HG03159 (cell line): ENCODE measurements around the gene NRROS.
"Not testable (repeated sequence)": the region's sequence is repeated elsewhere in the genome, so short reads cannot be mapped to it uniquely, and the experiment has no call there.

ENCODE experiments used
- ATAC-seq: cut with Tn5 transposase; IDR thresholded peaks from one replicate; pipeline ENCODE4 v1.9.1; 2021; ENCODE audit warnings: mild to moderate bottlenecking, moderate library complexity; ENCODE audit not compliant: unreplicated experiment

Gene NRROS

GRCh38 chr3:196639483-196640296 is at the start of gene NRROS:
Gene NRROS, plus strand, starts transcription at chr3:196639694. Its CDS starts 14,846 bp downstream, at chr3:196654540.
- peak; percentile 51 for ATAC-seq

- ATAC-seq = no peak
Observed at GRCh38 chr3:196590279-196590678, 49.2 kb upstream of the NRROS start.

GRCh38 chr3:196596355-196596754 is 43.1 kb upstream of the NRROS start:
- ATAC-seq = no peak

GRCh38 chr3:196597971-196598733 is 41.3 kb upstream of the NRROS start:
- ATAC-seq = not testable (repeated sequence)

GRCh38 chr3:196599734-196600128 is 39.8 kb upstream of the NRROS start:
- no peak for ATAC-seq

- no peak for ATAC-seq
Observed at GRCh38 chr3:196600359-196600758, 39.1 kb upstream of the NRROS start.

GRCh38 chr3:196602673-196603072 is 36.8 kb upstream of the NRROS start:
- no peak for ATAC-seq

- no peak for ATAC-seq
Observed at GRCh38 chr3:196603683-196604082, 35.8 kb upstream of the NRROS start.

GRCh38 chr3:196604548-196604947 is 34.9 kb upstream of the NRROS start:
- ATAC-seq = no peak

GRCh38 chr3:196608693-196609092 is 30.8 kb upstream of the NRROS start:
- no peak for ATAC-seq

- peak; percentile 70 for ATAC-seq
Observed at GRCh38 chr3:196609343-196609775, 30.1 kb upstream of the NRROS start.

GRCh38 chr3:196609805-196610515 is 29.5 kb upstream of the NRROS start:
- no peak for ATAC-seq

GRCh38 chr3:196611761-196612483 is 27.6 kb upstream of the NRROS start:
- ATAC-seq = no peak

- ATAC-seq = not testable (repeated sequence)
Observed at GRCh38 chr3:196615234-196615633, 24.3 kb upstream of the NRROS start.

- ATAC-seq = no peak
Observed at GRCh38 chr3:196617256-196617655, 22.2 kb upstream of the NRROS start.

GRCh38 chr3:196619223-196619622 is 20.3 kb upstream of the NRROS start:
- no peak for ATAC-seq

GRCh38 chr3:196619627-196620026 is 19.9 kb upstream of the NRROS start:
- ATAC-seq = not testable (repeated sequence)

GRCh38 chr3:196620161-196620604 is 19.3 kb upstream of the NRROS start:
- no peak for ATAC-seq

- no peak for ATAC-seq
Observed at GRCh38 chr3:196620684-196621083, 18.8 kb upstream of the NRROS start.

- no peak for ATAC-seq
Observed at GRCh38 chr3:196621611-196622010, 17.9 kb upstream of the NRROS start.
